Measurements from ENCODE around the gene ABCC11. TPM values are rescaled to one million over a fixed set of nuclear protein-coding genes. Genes with fewer than 3 reads are reported as not detected.
A peak's percentile ranks its signal among the peaks of the same experiment; 100 is the strongest.

Gene ABCC11
- polyA plus RNA-seq, 6 donors from 2014 or later, result 0.16 TPM; not detected in 5

DNA sequence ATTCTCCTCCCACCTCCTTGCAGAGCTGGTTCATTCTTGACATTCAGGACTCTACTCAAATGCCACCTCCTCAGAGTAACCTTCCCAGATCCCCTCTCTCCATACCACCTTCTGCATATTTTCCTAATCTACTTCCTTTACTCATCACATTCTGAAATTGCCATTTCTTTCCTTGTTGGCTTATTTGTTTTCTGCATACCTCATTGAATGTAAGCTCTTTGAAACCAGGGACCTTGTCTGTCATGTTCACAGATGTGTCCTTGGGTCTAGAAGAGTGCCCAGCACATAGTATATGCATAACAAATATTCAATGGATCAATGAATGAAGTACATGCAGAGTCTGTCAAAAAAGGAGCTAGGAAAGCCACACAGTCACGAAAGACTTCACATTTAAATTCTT lies 11.1 kb downstream of the ABCC11 start:
- H3K27me3 Mint-ChIP-seq, result peaks cover 0 to 7% (median 5%) of the 10 kb centered on the region in 3 donors
- H3K4me3 Mint-ChIP-seq, result no peak overlapping the region
- peaks cover 0 to 9% (median 0%) of the 10 kb centered on the region in 7 donors for H3K9me3 Mint-ChIP-seq
- ATAC-seq (ENCODE audit: low read depth in 2 of 2) (no peak), DNase-seq (no peak)
- no peak overlapping the region for H3K27ac Mint-ChIP-seq
- no peaks in the 10 kb centered on the region for H3K4me1 Mint-ChIP-seq
- H3K36me3 Mint-ChIP-seq, result no peaks in the 10 kb centered on the region

DNA sequence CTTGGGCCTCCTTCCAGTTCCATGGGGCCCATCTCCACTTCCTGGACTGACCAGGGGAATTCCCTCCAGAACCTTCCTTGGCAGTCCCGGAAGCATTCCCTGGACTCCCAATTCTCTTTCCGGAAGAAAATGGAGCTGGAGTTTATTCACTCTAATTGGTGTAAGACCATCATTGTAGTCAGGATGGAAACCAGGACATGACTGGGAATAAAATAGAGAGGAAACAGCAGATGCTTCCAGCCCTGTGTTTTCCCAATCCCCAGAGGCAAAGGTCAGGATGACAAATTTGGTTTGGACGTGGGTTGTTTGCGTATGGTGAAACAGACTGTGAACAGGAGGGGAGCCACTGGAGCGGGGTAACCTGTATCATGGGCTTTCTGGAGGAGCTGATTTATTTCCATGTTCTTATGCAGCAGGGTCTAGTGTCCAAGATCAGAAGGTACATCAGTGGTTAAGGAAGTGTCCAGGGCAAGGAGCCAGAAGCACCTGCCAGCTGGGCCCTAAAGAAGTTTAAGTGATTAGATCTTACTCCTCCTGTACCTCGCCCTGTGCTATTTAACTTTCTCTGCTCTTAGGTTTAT lies 11.7 kb downstream of the ABCC11 start:
- Mint-ChIP-seq H3K36me3 (no peaks in the 10 kb centered on the region), H3K27ac (no peak overlapping the region), H3K9me3 (peaks cover 0 to 9% (median 0%) of the 10 kb centered on the region in 7 donors), H3K27me3 (peaks cover 0 to 7% (median 5%) of the 10 kb centered on the region in 3 donors), H3K4me3 (no peak overlapping the region), H3K4me1 (no peaks in the 10 kb centered on the region)
- ATAC-seq (ENCODE audit: low read depth in 2 of 2) (no peak), DNase-seq (no peak)

DNA sequence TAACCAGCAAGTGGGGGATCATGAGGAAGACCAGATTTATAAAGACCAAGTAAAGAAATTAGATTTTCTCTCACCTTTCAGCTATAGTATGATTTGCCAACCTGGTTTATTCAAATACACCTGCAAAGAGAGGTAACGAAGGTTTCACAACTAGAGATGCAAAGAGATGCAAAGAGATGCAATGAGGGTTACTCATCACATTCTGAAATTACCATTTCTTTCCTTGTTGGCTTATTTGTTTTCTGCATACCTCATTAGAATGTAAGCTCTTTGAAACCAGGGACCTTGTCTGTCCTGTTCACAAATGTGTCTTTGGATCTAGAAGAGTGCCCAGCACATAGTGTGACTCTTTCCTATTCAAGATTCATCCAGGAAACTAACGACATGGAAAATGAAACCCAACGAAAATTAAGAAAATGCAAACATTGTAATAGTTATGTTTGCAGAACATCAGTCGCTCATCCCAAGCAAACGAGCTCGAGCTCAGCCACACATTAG lies 12.2 kb downstream of the ABCC11 start:
- no peak for DNase-seq
- ATAC-seq (ENCODE audit: low read depth in 2 of 2), result no peak
- H3K9me3 Mint-ChIP-seq, result peaks cover 0 to 6% (median 0%) of the 10 kb centered on the region in 7 donors
- H3K4me3 Mint-ChIP-seq, result no peak overlapping the region
- no peak overlapping the region for H3K27ac Mint-ChIP-seq
- H3K4me1 Mint-ChIP-seq, result no peaks in the 10 kb centered on the region
- peaks cover 4 to 8% (median 7%) of the 10 kb centered on the region in 3 donors for H3K27me3 Mint-ChIP-seq
- H3K36me3 Mint-ChIP-seq, result peaks cover 0 to under 1% of the 10 kb centered on the region in 2 donors

DNA sequence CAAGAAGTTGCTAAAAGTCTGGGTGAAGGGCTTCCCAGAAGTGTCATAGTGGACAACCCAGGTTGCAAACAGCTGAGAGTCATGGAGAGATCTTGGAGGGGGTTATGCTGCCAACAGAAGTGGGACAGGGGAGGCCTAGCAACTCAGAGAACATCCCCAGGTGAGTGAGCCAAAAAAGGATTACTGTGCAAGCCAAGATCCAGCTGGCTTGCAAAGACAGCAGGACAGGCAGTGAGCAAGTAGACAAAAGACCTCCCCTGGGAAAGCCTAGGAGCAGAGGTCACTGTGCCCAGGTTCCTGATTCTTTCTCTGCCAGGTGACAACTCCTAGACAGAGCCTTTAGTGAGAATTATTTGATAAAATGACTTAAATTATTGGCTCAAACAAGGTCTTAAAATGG lies 12.7 kb downstream of the ABCC11 start:
- DNase-seq, result no peak
- no peak for ATAC-seq (ENCODE audit: low read depth in 2 of 2)
- Mint-ChIP-seq H3K27me3 (peaks cover 9 to 13% (median 9%) of the 10 kb centered on the region in 3 donors), H3K36me3 (peaks cover 0 to 5% of the 10 kb centered on the region in 2 donors), H3K4me1 (no peaks in the 10 kb centered on the region), H3K9me3 (peaks cover 0 to 1% (median 0%) of the 10 kb centered on the region in 7 donors), H3K4me3 (no peak overlapping the region), H3K27ac (peak overlapping the region in 2 of 6 donors; percentile 13 to 72)

DNA sequence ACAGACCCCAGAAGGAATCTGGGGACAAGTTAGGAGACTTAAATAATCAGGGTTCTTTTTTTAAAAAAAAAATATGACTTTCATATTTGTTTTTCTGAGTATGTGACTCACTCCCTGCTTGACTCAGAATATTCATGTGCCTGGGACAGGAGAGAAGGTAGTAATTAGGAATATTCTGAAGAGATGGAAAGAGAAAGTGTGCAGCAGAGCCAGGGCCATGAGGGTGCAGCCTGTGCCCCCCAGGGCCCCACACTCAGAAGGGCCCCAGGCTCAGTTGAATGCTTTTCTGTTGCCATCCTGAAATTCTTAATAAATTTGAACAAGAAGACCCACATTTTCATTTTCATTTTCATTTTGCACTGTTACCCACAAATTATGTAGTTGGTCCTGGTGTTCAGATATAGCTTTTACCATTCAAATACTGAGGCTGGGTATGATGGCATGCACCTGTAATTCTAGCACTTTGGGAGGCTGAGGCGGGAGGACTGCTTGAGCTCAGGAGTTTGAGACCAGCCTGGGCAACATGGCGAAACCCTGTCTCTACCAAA lies 14.8 kb downstream of the ABCC11 start:
- Mint-ChIP-seq H3K9me3 (no peaks in the 10 kb centered on the region), H3K4me3 (no peak overlapping the region), H3K27ac (no peak overlapping the region), H3K4me1 (no peaks in the 10 kb centered on the region), H3K36me3 (peaks cover 0 to 5% of the 10 kb centered on the region in 2 donors), H3K27me3 (peaks cover 9 to 19% (median 16%) of the 10 kb centered on the region in 3 donors)
- no peak for ATAC-seq (ENCODE audit: low read depth in 2 of 2)
- DNase-seq, result no peak

DNA sequence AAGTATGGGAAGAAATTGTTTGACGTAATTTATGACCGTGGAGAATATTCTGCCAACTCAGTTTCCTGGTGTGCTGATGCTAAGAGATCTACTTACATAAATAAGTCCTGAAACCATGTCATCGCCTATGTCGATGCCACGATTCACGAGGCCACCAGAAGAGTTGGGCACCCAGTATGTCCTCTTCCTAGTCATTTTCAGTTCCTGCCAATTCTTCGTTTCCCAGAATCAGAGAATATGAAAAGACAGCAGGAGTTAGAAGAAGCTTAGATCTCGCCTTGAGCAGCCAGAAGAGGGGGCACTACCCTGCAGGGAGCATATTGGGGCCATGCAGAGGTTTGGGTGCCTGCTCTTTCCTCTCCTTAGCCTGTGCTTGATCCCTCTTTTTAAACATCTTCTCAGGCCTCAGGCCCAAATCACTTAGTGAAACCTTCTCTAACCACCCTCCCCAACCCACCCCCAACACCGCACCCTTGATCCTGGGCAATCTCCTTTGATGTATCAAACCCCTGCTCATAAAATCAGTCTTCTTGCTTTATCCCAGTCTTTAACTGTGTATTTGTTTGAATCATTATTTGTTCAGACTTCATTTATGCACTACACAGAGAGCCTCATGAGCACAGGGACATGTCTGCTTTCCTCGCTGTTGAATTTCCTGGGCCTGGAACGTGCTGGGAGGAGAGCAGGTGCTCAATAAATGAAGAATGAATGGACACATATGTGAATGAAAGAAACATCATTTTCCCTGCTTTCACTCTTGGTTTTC lies 15.4 kb downstream of the ABCC11 start:
- Mint-ChIP-seq H3K4me3 (no peak overlapping the region), H3K4me1 (no peaks in the 10 kb centered on the region), H3K36me3 (peaks cover 0 to 5% of the 10 kb centered on the region in 2 donors), H3K9me3 (no peaks in the 10 kb centered on the region), H3K27ac (peak overlapping the region in 1 of 6 donors; percentile 29), H3K27me3 (peaks cover 10 to 20% (median 19%) of the 10 kb centered on the region in 3 donors)
- no peak for DNase-seq
- no peak for ATAC-seq (ENCODE audit: low read depth in 2 of 2)

DNA sequence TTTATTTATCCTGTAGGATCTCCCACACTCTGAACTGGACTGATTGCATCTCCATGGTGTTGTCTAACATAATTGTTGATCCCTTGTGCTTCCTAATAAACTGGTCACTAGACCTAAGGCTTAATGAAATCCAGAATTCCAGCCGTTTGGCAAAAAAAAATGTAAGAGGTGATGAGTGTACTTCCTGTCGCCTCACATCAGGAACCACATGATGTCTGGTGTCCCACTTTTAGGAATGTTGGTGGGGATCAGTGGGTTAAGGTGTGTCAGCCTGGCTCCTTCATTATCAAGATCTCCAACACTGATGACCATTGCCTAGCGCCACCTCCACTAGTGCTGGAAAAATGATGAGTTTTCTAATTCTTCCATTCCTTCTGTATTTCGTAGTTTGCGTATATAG lies 21.9 kb downstream of the ABCC11 start:
- Mint-ChIP-seq H3K27me3 (peaks cover 18 to 32% (median 23%) of the 10 kb centered on the region in 3 donors), H3K9me3 (no peaks in the 10 kb centered on the region), H3K4me1 (no peaks in the 10 kb centered on the region), H3K4me3 (no peak overlapping the region), H3K27ac (no peak overlapping the region), H3K36me3 (peaks cover 0 to 5% of the 10 kb centered on the region in 2 donors)
- DNase-seq (no peak), ATAC-seq (ENCODE audit: low read depth in 2 of 2) (no peak)

DNA sequence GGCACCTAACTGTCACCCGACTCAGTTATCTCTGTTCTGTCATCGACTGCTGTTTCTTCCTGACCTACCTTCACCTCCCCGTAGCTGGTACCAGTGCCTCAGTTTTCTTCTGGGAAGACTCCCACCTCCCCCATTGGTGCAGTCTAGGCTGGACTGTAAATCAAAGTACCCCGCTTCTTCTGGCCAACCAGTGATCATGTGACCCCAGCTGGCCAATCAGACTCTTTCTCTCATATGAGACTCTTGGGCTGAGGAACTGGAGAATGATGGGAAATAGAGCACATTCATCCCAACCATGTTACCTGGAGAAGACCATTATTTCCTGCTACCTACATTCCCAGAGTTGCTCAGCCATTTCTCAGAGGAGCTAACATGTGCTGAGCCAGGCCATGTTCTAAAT lies 23.8 kb downstream of the ABCC11 start:
- Mint-ChIP-seq H3K4me1 (no peaks in the 10 kb centered on the region), H3K27me3 (peaks cover 12 to 23% (median 12%) of the 10 kb centered on the region in 3 donors), H3K27ac (no peak overlapping the region), H3K9me3 (peaks cover 0 to 2% (median 0%) of the 10 kb centered on the region in 7 donors), H3K36me3 (peaks cover 0 to 3% of the 10 kb centered on the region in 2 donors), H3K4me3 (no peak overlapping the region)
- DNase-seq (no peak), ATAC-seq (ENCODE audit: low read depth in 2 of 2) (no peak)

DNA sequence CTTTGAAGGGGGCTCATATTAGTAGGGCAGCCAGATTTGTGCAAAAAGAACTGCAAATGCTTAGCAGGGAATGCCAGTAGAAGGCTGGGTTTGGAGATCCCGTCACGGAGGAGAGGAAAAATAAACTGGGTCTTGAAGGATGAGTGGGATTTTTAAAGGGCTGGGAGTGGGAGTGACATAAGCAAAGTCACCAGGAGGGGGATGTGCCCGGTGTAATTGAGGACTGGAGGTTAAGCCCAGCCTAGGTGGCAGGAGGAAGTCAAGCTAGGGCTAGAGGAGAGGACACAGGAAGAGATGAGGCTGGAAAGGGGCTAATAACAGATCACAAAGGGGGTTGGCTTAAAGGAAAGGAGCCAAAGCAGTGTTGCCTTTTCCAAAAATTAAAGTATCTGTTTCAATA lies 26.4 kb downstream of the ABCC11 start:
- no peak overlapping the region for H3K4me3 Mint-ChIP-seq
- no peak for ATAC-seq (ENCODE audit: low read depth in 2 of 2)

DNA sequence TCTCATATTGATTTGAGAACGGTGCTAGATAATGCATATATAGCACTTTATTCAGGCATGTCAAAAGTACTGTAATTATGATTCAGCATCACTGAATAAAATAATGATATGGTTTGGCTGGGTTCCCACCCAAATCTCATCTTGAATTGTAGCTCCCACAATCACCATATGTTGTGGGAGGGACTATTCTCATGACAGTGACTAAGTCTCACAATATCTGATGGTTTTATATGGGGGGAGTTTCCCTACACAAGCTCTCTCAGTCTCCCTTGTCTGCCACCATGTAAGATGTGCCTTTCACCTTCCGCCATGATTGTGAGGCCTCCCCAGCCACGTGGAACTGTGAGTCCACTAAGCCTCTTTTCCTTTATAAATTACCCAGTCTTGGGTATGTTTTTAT lies 28.9 kb downstream of the ABCC11 start:
- Mint-ChIP-seq H3K4me1 (no peaks in the 10 kb centered on the region), H3K27me3 (peaks cover 0 to 19% (median 7%) of the 10 kb centered on the region in 3 donors), H3K4me3 (no peak overlapping the region), H3K9me3 (peaks cover 0 to 2% (median 0%) of the 10 kb centered on the region in 7 donors), H3K27ac (peak overlapping the region in 1 of 6 donors; percentile 78), H3K36me3 (peaks cover 0 to 4% of the 10 kb centered on the region in 2 donors)
- DNase-seq, result no peak
- no peak for ATAC-seq (ENCODE audit: low read depth in 2 of 2)

More for the DNA sequence above, 26.4 kb downstream of the ABCC11 start:
- Mint-ChIP-seq H3K36me3 (peaks cover 0 to 4% of the 10 kb centered on the region in 2 donors), H3K27me3 (peaks cover 2 to 24% (median 6%) of the 10 kb centered on the region in 3 donors), H3K27ac (peak overlapping the region in 2 of 6 donors; percentile 49 to 56), H3K9me3 (peaks cover 0 to 2% (median 0%) of the 10 kb centered on the region in 7 donors), H3K4me1 (no peaks in the 10 kb centered on the region)
- DNase-seq, result no peak

DNA sequence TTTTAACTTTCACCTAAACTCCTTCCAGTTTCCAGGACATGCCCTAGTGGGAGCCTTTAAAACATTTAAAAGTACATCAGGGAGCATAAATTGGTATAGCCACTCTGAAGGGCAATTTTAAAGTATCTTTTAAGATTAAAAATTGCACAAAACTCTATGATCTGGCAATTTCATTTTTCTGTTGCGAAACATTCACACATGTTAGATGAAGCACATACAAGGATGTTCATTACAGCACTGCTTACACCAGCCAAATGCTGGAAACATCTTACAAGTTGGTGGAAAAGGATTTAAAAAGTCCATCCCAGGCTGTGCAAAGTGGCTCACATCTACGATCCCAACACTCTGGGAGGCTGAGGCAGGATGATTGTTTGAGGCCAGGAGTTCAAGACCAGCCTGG lies 29.6 kb downstream of the ABCC11 start:
- H3K9me3 Mint-ChIP-seq, result peaks cover 0 to 2% (median 0%) of the 10 kb centered on the region in 7 donors
- no peaks in the 10 kb centered on the region for H3K4me1 Mint-ChIP-seq
- peaks cover 0 to 4% of the 10 kb centered on the region in 2 donors for H3K36me3 Mint-ChIP-seq
- ATAC-seq (ENCODE audit: low read depth in 2 of 2), result no peak
- H3K27me3 Mint-ChIP-seq, result peaks cover 0 to 13% (median 7%) of the 10 kb centered on the region in 3 donors
- H3K4me3 Mint-ChIP-seq, result no peak overlapping the region
- no peak overlapping the region for H3K27ac Mint-ChIP-seq
- no peak for DNase-seq

DNA sequence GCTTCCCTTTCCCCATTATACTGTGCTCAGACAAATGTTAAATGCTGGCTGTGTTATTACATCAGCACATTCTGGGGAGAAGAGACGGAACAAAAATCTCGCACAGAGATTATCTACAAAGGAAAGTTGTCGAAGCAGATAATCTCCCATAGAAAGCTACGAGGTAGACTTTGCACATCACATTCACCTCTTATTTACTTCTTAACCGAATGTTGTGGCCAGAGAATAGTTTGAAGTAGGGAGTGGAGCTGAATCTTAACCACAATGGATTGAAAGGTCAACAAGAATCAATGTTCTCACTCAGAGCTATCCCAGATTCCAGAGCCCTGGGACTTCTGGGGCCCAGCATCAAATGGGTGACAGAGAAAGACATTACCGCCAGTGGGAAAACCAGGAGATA lies 31.6 kb downstream of the ABCC11 start:
- peaks cover 0 to 4% of the 10 kb centered on the region in 2 donors for H3K36me3 Mint-ChIP-seq
- H3K27ac Mint-ChIP-seq, result no peak overlapping the region
- H3K4me1 Mint-ChIP-seq, result no peaks in the 10 kb centered on the region
- ATAC-seq (ENCODE audit: low read depth in 2 of 2) (no peak), DNase-seq (no peak)
- peaks cover 0 to 10% (median 7%) of the 10 kb centered on the region in 3 donors for H3K27me3 Mint-ChIP-seq
- H3K4me3 Mint-ChIP-seq, result no peak overlapping the region
- H3K9me3 Mint-ChIP-seq, result peaks cover 0 to 2% (median 0%) of the 10 kb centered on the region in 7 donors

DNA sequence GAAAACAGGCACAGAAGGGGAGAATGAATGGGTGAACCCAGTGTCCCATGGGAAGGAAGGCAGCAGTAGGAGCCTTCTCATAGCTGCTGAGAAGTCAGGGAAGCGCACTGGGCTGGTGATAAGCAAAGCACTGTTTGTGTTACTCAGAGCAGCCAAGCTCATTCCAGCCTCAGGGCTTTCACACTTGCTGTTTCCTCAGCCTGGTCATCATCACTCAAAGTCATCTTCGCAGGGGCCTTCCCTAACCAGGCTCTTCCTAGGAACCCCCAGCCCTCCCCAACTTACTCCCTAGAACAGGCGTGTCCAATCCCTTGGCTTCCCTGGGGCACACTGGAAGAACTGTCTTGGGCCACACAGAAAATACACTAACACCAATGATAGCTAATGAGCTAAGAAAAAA lies 35.3 kb downstream of the ABCC11 start:
- Mint-ChIP-seq H3K27me3 (peaks cover 8 to 27% (median 25%) of the 10 kb centered on the region in 3 donors), H3K27ac (no peak overlapping the region), H3K4me3 (no peak overlapping the region), H3K9me3 (no peaks in the 10 kb centered on the region), H3K4me1 (no peaks in the 10 kb centered on the region), H3K36me3 (no peaks in the 10 kb centered on the region)
- ATAC-seq (ENCODE audit: low read depth in 2 of 2) (no peak), DNase-seq (no peak)
